GM21515 (cell line): Measurements from ENCODE around the gene SNAI1.

ENCODE experiments used
- ATAC-seq: cut with Tn5 transposase; IDR thresholded peaks from one replicate; pipeline ENCODE4 v1.9.1; 2021; ENCODE audit not compliant: unreplicated experiment

Gene SNAI1

DNA sequence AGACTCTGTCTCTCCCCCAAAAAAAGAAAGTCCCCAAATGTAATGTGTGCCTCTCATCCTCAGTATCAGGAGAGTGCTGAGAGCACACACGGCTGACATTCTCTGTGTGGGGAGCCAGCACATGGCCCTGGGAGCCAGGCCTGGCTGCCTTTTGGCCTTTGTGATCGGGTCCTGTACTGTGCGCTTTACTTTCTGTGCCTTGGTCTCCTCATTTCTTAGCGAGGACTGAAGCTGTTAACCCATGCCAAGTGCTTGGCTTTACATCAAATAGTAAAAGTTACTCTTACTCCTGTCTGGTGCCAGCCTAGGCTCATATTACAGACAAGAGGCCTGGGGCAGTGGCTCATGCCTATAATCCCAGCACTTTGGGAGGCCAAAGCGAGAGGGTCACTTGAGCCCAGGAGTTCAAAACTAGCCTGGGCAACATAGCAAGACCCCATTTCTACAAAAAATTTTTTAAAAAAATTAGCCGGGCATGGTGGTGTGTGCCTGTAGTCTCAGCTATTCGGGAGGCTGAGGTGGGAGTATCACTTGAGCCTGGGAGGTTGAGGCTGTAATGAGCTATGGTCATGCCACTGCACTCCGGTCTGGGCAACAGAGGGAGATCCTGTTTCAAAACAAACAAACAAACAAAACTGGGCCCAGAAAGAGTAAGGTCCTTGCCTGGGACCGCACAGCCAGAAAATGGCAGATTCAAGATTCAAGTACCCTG is 50.3 kb downstream of the SNAI1 start:
- ATAC-seq, result no peak

DNA sequence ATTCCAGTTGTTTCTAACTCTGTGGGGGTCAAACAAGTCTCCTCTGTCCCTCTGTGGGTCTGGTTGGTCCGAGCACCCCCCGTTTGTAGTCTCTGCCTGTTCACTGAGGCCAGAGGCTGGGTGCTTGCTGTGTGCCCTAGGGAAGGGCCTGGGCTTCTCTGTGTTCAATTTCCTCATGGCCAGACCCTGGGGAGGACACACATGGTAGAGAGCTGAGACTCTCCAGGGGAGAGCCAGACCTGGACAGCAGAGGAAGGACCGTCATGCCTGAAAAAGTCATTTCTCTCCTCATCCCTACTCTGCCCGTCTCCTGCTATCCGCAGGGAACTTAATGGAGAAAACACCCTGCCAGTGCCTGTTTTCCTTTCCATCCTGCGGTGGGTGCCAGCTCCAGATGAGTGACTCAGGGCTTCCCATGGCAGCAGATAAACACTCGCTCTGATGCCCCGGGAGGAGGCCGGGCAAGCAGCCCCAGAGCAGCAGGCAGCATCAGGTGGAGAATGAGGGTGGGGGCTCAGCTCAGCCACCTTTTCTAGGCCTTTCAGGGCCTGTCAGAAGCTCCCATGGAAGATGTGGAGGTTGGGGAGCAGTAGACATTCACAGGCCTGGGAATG is 51.9 kb downstream of the SNAI1 start:
- ATAC-seq, result no peak

DNA sequence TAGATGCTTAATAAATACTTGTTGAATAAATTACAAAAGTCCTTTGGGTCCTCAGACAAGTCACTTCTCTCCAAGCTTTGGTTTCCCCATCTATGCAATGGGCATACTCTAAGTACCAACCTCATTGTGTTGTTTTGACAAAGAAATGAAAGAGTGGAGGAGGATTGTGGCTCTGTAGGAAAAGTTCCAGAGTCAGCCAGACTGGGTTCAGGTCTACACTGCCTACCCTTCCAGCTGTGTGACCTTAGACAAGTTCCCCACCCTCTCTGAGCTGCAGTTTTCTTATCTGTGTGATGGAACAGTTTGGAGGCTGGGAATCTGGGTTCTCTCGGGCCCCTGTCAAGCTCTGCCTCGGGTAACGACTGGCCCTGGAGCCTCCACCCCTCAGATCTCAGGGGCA is 53.9 kb downstream of the SNAI1 start:
- ATAC-seq, result no peak

GRCh38 chr20:50037123-50037522 is 54.3 kb downstream of the SNAI1 start:
- no peak for ATAC-seq

DNA sequence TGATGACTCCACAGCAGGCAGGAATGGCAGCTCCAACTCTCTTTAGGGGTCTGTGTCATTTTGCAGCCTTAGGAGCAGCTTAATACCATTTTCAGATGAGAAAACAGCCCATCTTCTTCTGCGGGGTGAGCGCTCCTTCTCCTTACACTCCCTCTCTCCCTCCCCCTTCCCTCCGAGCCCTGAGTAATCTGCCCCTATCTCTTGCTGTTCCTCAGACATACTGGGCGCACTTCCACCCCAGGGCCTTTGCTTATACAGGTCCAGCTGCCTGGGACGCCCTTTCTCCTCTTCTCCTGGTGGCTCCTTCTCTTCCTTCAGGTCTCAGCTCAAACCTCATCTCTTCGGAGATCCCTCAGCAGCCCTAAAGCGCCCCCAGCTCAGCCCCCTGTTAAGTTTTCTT is 54.8 kb downstream of the SNAI1 start:
- no peak for ATAC-seq

DNA sequence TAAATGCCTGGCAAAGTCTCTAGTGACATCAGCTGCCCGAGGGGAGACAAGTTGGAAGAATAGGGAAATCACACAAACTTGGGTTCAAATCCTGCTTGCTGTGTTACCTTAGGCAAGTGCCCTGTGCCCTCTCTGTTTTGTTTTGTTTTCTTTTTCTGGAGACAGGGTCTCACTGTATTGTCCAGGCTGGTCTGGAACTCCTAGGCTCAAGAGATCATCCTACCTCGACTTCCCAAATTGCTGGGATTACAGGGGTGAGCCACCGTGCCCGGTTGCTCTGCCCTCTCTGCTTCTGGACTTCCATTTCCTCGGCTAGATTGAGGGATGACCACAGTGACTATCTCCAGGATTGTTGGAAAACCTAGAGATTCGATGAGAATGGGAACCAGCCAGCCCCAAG is 55.4 kb downstream of the SNAI1 start:
- ATAC-seq, result no peak
